Panc1 (cell line): ENCODE results near the gene DYRK1A. TPM values are rescaled to one million over a fixed set of nuclear protein-coding genes. Genes with fewer than 3 reads are reported as not detected.
A peak's percentile ranks its signal among the peaks of the same experiment; 100 is the strongest.

ENCODE experiments used
- ATAC-seq: fragments of 200-7000 bp; cut with Tn5 transposase; 2 replicates; pipeline ENCODE4 v1.9.1; 2020; ENCODE audit warnings: mild to moderate bottlenecking, moderate library complexity
- BruUV-seq: library from RNA; stranded (reverse); fragments of 400-500 nt; replicated peaks from 2 replicates; lab custom pipeline; 2021; lab: Mats Ljungman, UMichigan
- CTCF ChIA-PET: fragments of 300-600 bp; sonication (Branson Sonifier 250); formaldehyde crosslinking; loops from one replicate; lab custom pipeline; 2022; ENCODE audit warnings: antibody characterized with exemption; lab: Charles Lee
- POLR2A ChIA-PET: fragments of 300-600 bp; sonication (Branson Sonifier 250); formaldehyde crosslinking; loops from one replicate; lab custom pipeline; 2022; ENCODE audit warnings: antibody characterized with exemption; lab: Charles Lee
- DNase-seq: peaks from one replicate; pipeline ENCODE4 v3.0.0-alpha.2; 2010; ENCODE audit warnings: low read depth, low spot score
- H3K27ac ChIP-seq: 2 replicates; pipeline ENCODE4 v1.5.1; 2011; ENCODE audit warnings: mild to moderate bottlenecking, low read length, inconsistent platforms
- H3K27me3 ChIP-seq: fragments of 200-500 bp; sonication (Bioruptor generic); 2 replicates; pipeline ENCODE4 v1.6.0; 2014; ENCODE audit warnings: low read length, inconsistent platforms; ENCODE audit not compliant: control insufficient read depth, insufficient read depth
- H3K36me3 ChIP-seq: fragments of 200-500 bp; sonication (Bioruptor generic); 2 replicates; pipeline ENCODE4 v1.5.1; 2014; ENCODE audit warnings: inconsistent platforms, mild to moderate bottlenecking, low read length, moderate library complexity; ENCODE audit not compliant: control insufficient read depth, insufficient read depth
- H3K4me1 ChIP-seq: 2 replicates; pipeline ENCODE4 v1.5.1; 2011; ENCODE audit warnings: inconsistent platforms, mild to moderate bottlenecking, low read length, moderate library complexity; ENCODE audit not compliant: control insufficient read depth, insufficient read depth
- H3K4me3 ChIP-seq, 2 experiments: 2 replicates each; pipeline ENCODE4 v1.5.1; 2011 to 2012; ENCODE audit warnings: low read depth in 2 of 2, low read length in 2 of 2, mild to moderate bottlenecking in 2 of 2, inconsistent platforms in 1 of 2, moderate library complexity in 1 of 2
- H3K9me3 ChIP-seq: fragments of 200-500 bp; sonication (Bioruptor generic); 2 replicates; pipeline ENCODE4 v1.5.1; 2014; ENCODE audit warnings: low read depth, mild to moderate bottlenecking, inconsistent platforms, low read length, moderate library complexity; ENCODE audit not compliant: control insufficient read depth, insufficient read depth
- CTCF ChIP-seq: fragments of 450-650 bp; IDR thresholded peaks from 2 replicates; pipeline ENCODE4 v1.5.1; 2017; ENCODE audit warnings: mild to moderate bottlenecking
- POLR2AphosphoS5 ChIP-seq: IDR thresholded peaks from 2 replicates; pipeline ENCODE4 v1.6.1; 2012; ENCODE audit warnings: mild to moderate bottlenecking, low read depth, low read length, moderate library complexity
- REST ChIP-seq, 2 experiments: IDR thresholded peaks; 2 replicates each; pipeline ENCODE4 v1.6.1; 2011 to 2012; ENCODE audit warnings: low read depth in 2 of 2, control low read depth in 1 of 2, low read length in 1 of 2, mild to moderate bottlenecking in 1 of 2, moderate library complexity in 1 of 2; ENCODE audit not compliant: insufficient read depth in 1 of 2
- SIN3A ChIP-seq: IDR thresholded peaks from 2 replicates; pipeline ENCODE4 v1.6.1; 2012; ENCODE audit warnings: low read depth, mild to moderate bottlenecking, low read length, moderate library complexity, borderline replicate concordance; ENCODE audit not compliant: insufficient read depth
- TCF7L2 ChIP-seq: IDR thresholded peaks from 2 replicates; pipeline ENCODE4 v1.6.1; 2011; ENCODE audit warnings: mild to moderate bottlenecking, low read depth, low read length, inconsistent platforms
- in situ Hi-C: cut with HindIII; loops from 2 replicates; pipeline ENCODE4 v1.10.0; 2016; ENCODE audit warnings: low sequenced_read_pairs, low pct_unique_long_range_greater_than_20kb
- intact Hi-C: fragments of 100-400 bp; cut with micrococcal nuclease; formaldehyde crosslinking; loops from one replicate; pipeline ENCODE4 v1.10.0; 2022; ENCODE audit not compliant: unreplicated experiment
- total RNA-seq: library from RNA; stranded (reverse); gene quantifications from one replicate; pipeline ENCODE4 v1.2.1, GENCODE V29; 2021; ENCODE audit not compliant: unreplicated experiment

Gene DYRK1A
- total RNA-seq, 1 experiment from 2014 or later, result 36.1 TPM

- Histone ChIP-seq H3K36me3 (no peaks in the 10 kb centered on the region; the same call in 1 of the 2 replicates), H3K27me3 (no peaks in the 10 kb centered on the region), H3K27ac (peak overlapping the region; percentile 44; the same call in 1 of the 2 replicates), H3K4me3 (no peak overlapping the region), H3K9me3 (no peaks in the 10 kb centered on the region), H3K4me1 (peaks cover 30% of the 10 kb centered on the region)
- POLR2A ChIA-PET, result no interaction called here
- TF ChIP-seq POLR2AphosphoS5 (no peak), SIN3A (no peak), REST (IDR thresholded peaks at IDR 0.05; ENCODE audit: insufficient read depth in 1 of 2, low read depth in 2 of 2, low read length in 1 of 2) (no peak), TCF7L2 (no peak), CTCF (no peak)
- peak; percentile 76 for ATAC-seq
- CTCF ChIA-PET, result no interaction called here
- BruUV-seq, result no TSS peak
- in situ Hi-C loops (no loop called here), intact Hi-C loops (loop anchor here (5.0 kb wide), 1 partner anchor 78 kb away; no protein-coding TSS in a partner anchor)
- no peak for DNase-seq
These were observed 83.9 kb downstream of the DYRK1A start for GRCh38 chr21:37450445-37450941.

GRCh38 chr21:37451446-37451845 lies 84.9 kb downstream of the DYRK1A start:
- ChIA-PET CTCF (no interaction called here), POLR2A (no interaction called here)
- H3K27me3 ChIP-seq, result no peaks in the 10 kb centered on the region
- no peak overlapping the region for H3K27ac ChIP-seq
- intact Hi-C loops, result loop anchor here (5.0 kb wide), 1 partner anchor 79 kb away; no protein-coding TSS in a partner anchor
- DNase-seq (no peak), ATAC-seq (no peak)
- peaks cover 30% of the 10 kb centered on the region for H3K4me1 ChIP-seq
- no peak overlapping the region for H3K4me3 ChIP-seq
- in situ Hi-C loops, result no loop called here
- H3K36me3 ChIP-seq, result no peaks in the 10 kb centered on the region; the same call in 1 of the 2 replicates
- TF ChIP-seq TCF7L2 (no peak), POLR2AphosphoS5 (no peak), CTCF (no peak), SIN3A (no peak), REST (IDR thresholded peaks at IDR 0.05; ENCODE audit: insufficient read depth in 1 of 2, low read depth in 2 of 2, low read length in 1 of 2) (no peak)
- BruUV-seq, result no TSS peak
- H3K9me3 ChIP-seq, result no peaks in the 10 kb centered on the region
